GM19452 (cell line): ENCODE data around the gene TEX51.

Experiments used
- ATAC-seq: cut with Tn5 transposase; IDR thresholded peaks from one replicate; pipeline ENCODE4 v1.9.1; 2021; ENCODE audit not compliant: unreplicated experiment

TEX51 gene

DNA sequence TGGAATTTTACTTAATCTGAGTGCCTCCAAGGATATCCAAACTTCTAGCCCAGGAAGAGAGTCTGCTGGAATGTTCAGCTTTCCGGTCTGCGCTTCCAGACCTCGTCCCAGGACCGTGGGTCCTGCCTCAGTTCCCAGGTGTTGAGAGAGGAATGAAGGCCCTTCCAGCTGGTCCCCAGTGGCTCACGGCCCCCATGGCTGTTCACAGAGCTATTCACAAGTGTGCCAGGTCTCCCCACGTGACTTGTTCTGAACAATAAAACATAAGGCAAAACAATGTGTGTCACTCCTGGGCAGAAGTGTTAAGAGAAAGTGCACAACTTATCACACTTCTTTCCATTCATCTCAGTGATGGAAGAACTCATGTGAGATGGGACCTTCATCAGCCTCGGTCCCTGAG is 20.1 kb upstream of the TEX51 start:
- ATAC-seq = no peak

DNA sequence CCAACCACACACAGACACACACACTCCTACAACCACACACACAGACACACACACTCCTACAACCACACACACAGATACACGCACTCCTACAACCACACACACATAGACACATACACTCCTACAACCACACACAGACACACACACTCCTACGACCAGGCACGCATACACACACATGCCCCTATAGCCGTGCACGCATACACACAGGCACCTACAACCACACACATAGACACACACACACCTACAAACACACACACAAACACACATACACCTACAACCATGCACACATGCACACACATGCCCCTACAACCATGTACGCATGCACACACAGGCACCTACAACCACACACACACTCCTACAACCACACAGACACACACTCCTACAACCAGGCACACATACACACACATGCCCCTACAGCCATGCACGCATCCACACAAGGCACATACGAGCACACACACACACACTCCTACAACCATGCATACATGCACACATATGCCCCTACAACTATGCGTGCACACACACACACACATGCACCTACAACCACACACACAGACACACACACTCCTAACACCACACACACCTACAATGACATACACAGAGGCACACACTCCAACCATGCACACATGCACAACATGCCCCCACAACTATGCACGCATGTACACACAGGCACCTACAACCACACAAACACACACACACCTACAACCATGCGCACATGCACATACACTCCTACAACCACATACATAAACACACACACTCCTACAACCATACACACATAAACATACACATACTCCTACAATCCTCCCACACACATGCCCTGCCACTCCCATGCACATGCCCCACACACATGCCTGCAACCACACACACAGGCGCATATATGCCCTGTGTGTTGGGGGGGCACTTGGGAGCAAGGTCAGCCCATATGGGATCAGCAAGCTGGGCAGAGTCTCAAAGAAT is 19.1 kb upstream of the TEX51 start:
- no peak for ATAC-seq

DNA sequence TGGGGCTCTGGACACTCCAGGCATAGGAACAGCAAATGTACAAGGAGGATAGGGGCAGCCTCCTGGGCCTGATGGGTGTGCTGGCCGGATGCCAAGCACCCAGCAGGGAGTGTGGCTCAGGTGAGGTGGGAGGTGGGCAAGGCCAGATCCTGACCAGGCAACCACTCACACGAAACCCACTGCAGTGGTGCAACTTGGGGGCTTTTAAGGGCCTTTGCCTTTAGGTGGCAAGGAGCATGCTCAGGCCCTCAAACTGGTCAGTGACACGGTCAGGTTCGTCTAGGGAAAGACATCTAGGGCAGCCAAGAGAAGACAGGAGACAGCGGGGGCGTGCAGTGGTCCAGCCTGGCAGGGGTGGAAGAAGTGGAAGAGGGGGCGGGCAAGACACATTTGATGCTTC is 18.4 kb upstream of the TEX51 start:
- no peak for ATAC-seq

DNA sequence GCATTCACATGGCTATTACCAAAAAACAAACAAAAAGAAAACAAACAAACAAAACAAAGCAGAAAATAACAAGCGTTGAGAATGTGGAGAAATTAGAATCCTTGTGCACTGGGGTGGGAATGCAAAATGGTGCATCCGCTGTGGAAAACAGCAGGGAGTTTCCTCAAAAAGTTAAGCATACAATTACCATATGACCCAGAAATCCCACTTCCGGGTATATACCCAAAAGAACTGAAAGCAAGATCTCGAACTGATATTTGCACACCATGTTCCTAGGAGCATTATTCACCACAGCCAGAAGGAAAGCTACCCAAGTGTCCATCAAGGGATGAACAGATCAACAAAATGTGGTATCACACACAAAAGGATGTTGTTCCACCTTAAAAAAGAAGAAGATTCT is 17.9 kb upstream of the TEX51 start:
- ATAC-seq = no peak

DNA sequence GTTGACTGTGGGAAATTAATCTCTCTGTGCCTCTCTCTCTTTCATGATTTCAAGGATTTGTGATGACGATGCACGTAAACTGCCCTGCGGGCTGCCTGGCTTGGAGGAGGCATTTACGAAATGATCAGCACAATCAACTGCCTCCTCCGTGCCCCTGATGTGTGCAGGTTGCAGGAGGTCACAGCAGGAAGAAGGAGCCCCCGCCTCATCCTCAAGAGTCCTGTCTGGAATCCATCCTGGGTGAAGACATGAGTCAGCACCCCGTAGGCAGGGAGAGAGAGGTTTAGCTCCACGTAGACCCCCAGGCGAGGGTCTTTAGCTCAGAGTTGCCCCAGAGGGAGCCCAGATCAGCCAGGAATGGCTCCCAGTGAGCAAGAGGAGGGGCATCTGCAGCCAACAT is 17.1 kb upstream of the TEX51 start:
- no peak for ATAC-seq

DNA sequence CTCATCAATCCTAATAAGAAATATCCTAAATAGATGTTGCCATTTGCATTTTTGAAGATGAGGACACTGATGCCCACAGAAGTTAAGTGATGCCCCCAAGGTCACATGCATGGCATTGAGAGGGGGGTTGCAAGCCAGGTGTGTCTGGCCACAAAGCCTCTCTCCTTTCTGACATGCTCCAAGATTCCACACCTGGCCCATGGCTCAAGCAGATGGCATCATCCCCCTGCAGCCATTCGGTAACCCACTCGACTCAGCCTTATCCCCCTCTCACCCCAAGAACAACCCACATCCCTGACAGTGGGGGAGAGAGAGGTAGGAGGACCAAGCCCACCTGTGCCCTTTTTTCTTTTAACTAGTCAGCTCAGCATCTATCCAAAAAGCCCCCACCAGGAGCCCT is 16.5 kb upstream of the TEX51 start:
- ATAC-seq = no peak

DNA sequence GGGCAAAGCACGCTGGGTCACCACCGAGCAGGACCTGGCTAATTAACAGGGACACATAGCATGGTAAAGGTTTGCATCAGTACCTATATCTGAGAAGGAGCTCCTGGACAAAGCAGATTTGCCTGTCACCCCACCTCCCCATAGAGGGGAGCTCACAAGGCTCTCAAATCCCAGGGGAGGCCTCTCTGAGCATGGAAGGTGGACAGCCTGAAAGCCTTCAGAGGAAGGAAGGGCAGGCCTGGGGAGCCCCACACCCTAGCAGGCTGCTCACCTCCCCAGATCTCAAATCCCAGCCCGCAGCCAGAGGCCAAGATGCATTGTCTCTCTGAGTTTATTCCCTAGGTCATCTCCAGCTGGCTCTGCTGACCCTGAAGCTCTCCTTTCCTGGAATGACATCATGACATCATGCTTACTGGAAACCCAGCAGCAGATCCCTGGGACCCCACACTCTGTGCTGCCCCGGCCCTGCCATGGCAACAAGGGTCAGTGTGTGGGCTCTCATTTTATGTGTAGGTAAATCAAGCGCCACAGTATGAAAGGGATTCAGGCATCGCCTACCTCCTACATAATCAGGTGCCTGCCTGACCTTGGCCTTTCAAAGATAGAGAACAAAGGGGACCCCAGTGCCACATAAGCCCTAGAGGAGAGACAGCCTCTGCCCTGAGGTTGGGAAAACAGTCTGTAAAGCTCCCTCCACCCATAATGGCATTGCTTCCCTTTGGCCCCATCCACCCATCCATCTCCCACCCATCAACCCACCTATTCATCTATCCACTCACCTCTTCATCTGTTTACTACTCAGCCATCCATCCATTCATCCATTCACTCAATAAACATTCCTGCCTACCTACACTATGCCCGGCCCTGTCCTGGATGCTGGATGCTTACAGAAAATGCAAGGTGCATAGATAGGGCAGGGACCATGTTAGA is 15.7 kb upstream of the TEX51 start:
- no peak for ATAC-seq

DNA sequence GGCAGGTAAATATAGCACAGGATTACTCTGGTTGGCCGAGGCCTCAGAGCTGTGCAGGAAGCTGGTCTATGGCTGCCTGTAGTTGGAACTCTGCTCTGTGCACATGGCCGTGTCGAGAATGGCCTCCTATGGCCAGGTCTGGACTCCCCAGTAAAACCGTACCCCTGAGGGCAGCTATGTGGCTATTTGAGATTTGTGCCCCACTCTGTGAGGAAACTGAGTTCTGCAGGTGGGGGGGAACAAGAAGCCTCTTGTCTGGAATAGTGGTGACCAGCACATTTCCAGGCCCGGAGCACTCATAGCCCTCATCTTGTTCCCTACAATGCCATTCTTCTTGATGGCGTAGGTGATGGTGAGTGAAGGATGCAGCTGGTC is 15.0 kb upstream of the TEX51 start:
- no peak for ATAC-seq

DNA sequence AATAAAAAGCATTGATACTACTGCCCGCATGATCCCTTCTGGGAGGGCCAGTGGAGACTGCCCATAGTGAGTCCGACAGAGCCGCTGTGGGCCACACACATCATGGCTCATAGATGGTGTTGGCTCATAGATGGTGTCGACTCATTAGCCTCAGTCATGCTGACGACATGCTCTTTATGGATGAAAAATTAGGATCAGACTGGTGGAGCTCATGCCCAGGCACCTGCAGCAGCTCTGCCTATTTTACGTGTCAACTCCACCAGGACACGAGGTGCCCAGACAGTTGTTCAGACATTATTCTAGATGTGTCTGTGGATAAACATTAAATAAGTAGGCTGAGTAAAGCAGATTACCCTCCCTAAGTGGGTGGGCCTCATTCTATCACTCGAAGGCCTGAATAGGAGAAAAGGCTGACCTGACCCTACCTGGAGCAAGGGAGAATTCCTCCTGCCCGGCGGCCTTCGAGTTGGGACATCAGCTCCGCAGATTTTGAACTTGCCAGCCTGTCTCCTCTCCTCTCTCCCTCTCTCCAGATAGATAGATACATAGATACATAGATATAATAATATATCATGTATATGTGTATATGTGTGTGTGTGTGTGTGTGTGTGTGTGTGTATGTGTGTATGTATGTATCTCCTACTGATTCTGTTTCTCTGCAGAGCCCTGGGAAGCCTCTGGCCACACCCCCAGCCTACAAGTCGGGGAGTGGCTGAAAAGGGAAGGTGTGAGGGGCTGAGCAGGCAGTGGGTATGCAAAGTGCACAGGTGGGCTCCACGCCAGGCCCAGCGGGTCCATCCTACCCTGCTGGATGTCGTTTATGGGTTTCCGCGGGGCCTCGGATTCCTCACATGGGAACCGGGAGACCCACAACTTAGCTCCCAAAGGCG is 13.6 kb upstream of the TEX51 start:
- no peak for ATAC-seq

DNA sequence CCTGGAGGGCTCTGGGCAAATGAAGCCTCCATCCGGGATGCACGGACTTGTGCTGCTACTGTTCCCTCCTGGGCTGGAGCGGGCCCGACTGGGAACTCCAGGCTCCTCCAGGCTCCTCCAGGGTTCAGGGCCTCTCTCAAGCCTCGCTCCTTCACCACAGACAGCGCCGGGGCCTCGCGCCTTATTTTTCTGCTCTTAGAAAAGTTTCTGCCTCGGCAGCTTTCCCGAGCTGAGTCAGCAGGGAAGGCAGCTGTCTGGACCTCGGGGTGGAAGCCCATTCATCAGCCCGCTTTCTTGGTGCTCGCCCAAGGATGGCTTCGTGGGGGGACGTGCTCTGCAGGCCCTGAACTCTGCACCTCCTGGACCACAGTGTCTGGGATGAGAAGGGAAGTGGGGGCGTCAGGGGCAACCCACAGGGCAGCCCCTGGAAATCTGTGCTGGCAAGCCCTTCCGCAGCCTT is 12.9 kb upstream of the TEX51 start:
- no peak for ATAC-seq

DNA sequence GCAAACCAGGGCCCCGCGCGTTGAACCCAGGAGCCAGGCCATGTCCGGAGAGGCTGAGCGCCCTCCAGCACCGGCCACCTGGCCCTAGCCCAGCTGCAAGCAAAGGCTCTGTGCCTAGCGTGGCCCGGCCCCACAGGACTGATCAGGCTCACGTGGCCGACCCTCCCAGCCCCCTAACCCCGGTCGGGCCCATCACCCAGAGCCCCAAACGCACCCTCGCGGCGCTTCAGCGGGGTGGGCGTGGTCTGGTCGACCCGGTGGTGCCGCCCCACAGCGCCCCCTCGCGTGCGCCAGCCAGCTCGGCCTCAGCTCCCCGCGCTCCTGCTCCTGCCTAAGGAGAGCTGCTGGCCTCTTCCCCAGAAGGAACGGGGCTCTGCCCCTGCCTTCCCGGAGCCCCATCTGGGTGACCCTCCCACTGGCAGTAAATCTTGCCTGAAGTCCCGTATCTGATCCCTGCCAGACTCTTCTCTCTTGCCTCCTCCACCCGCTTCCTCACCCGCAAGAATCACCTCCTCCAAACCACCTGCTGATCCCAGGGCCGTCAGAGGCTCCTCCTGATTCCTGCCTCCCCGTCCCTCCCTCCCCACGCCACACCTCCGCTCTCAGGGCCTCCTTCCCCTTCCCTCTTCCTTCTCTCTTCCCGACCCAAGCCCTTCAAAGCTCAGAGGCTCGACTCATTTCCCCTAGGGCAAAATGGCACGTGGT is 12.3 kb upstream of the TEX51 start:
- peak; percentile 86 for ATAC-seq

DNA sequence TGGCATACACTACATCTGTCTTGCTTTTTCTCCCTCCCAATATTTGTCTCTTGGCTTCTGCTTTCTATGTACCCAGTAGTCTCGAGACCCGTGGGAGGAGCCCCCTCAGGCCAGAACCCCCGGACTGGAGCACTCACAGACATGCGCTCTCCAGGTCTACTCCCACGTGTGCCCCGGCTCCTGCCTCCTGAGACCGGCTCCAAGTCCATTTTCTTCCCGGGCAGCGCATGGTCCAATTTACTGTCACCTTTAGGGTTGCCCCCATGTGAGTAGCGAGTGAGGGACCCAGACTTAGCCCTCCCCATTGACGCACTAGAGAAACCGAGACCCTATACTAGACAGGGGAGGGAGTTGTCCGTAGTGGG is 11.8 kb upstream of the TEX51 start:
- ATAC-seq = no peak

DNA sequence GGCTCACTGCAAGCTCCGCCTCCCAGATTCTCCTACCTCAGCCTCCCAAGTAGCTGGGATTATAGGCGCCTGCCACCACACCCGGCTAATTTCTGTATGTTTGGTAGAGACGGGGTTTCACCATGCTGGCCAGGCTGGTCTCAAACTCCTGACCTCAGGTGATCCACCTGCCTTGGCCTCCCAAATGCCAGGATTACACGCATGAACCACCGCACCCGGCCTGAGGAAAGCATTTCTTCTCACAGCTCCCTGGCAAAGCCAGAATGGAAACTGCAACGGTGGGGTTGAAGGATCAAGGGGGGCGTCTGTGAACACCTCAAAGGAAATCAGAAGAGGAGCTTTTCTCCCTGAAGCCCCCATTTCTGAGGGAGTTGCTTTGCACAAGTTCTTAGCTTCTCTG is 11.2 kb upstream of the TEX51 start:
- ATAC-seq = no peak

DNA sequence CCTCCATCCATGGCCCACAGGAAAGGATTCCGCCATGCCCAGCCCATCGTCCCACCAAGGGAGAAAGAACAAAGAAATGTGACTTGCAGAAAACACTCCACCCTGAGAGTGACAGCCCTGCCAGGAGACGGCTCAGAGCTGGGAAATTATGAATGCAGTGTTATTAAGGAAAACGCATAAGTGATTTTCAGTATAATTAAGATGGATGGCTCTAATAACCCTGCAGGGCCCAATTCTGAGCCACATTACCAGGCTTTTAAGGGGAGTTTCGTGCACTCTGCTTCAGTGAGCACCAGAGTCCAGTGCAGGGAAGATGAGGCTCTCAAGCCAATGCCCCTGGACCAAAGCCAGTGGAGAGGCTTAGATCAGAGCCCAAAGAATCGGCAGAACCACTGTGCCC is 10.6 kb upstream of the TEX51 start:
- ATAC-seq = no peak

DNA sequence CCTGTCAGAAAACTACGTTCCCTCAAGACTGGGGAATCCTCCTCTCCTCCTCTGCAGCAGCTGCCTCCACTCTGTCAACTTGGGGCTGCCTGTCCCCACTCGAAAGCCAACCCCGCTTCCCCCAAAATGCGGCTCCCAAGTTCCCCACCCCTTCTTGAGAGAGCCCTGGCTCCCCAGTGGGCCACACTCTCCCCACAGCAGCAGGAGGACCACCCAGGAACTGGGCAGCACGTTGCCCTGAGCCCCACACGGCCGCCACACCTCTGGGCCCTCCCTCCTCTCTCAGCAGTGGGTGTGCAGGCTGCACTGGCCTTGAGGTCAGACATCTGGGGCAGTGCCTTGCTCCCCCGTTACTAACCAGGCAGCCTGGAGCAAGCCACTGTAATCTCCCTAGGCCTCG is 9.6 kb upstream of the TEX51 start:
- no peak for ATAC-seq

DNA sequence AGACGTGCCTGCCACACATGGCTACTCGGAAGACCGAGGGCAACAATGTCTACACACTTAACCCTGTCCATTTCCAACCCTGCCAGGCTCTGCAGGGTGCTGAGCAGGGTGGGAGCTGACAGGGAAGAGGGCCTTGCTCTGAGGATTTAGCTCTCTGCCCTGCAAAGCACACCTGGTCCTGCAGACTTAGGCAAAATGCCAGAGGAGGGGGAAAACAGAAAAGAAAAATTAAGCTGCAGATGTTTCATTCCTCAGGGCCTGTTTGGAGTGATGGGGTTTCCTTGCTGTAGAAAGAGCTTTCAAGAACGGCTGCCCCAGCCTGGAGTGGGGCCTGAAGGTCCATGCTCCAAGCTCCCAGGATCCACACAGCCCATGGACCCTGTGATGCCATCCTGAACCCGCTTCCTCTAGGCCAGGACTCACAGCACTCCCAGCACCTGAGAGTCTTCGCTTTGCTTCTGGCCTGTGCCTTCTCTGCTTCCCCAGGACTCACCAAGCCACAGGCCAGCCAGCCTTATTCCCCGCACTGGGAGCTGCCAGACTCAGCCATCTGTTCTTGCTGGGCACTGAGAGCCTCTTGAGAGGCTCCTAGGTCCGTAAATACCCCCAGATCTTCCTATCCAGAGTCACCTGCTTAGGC is 9.1 kb upstream of the TEX51 start:
- no peak for ATAC-seq

DNA sequence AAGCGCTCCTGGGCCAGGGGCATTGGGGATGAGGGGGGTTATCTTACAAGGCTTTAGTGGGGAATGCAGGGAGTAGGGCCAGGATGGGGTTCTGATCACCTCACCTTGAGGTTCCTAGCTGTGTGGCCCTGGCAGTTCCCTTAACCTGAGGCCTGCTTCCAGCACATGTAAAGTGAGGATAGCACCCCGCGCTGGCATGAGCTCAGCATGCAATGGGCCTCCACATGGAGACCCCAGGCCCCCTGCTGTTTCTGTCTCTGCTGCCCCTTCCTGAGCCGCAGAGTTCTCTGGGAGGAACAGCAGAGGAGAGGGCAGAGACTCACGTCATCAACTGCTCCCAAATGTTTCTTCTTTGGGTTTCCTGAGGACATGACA is 8.6 kb upstream of the TEX51 start:
- ATAC-seq = no peak

DNA sequence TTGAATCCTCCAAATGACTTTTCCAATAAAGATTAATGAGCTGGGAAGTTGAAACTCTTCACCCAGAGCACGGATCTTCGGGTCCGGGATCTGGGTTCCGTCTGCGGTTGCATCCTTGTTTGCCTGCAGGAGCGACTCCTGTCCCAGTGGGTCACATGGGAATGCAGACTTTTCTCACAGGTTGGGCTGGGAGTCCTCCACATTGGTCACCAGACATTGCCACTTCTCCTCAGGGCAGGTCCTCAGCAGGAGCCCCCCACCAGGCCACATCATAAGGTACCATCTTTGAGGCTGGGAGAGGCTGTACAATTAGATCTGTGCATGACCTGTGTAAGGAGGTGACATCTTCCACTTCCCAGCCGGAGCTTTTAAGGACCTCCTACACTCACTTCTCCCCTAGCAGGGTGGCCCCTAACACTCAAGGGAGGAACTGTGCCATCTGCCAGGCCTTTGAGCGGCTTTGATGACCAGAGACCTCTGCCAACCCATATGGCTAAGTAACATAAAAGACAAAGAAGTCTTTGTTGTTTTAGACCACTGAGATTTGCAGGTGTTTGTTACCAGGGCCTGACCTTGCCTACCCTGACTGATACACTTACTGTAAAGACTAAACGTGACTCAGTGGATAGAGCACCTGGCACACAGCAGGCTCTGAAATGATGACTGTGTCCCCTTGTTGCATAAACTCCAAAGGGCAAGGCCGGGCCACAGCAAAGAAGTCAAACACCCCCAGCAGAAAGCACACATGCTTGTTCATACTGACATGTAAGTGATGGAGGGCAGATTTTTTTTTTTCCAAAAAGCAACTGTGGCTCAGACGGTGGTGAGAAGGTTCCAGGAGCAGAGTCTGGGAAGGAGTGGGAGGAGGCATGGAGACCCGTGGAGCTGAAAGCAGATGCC is 7.9 kb upstream of the TEX51 start:
- no peak for ATAC-seq
